CD14-positive monocyte (primary cell): Measurements from ENCODE around the gene ATAD2B. TPM values are rescaled to one million over a fixed set of nuclear protein-coding genes. Genes with fewer than 3 reads are reported as not detected.

Source experiments
- DNase-seq, 3 donors: peaks; one replicate each; pipeline ENCODE4 v3.0.0-alpha.2; 2011 to 2022
- H2AFZ ChIP-seq: 2 replicates; pipeline ENCODE4 v1.6.0; 2012; ENCODE audit warnings: mild to moderate bottlenecking, low read depth, low read length, inconsistent platforms; ENCODE audit not compliant: insufficient read depth, poor library complexity, severe bottlenecking
- H3K27ac ChIP-seq, 2 donors: 1 replicate in 1 of 2; 2 replicates in 1 of 2; pipeline ENCODE4 v1.5.1; 2012 to 2013; ENCODE audit warnings: low read length in 2 of 2, control low read depth in 1 of 2, inconsistent platforms in 1 of 2, low read depth in 1 of 2, mild to moderate bottlenecking in 1 of 2
- H3K27me3 ChIP-seq, 2 donors: one replicate each; pipeline versions ENCODE4 v1.6.0 to v1.6.1; 2011 to 2013; ENCODE audit warnings: low read length in 2 of 2; ENCODE audit not compliant: control insufficient read depth in 2 of 2, insufficient read depth in 2 of 2
- H3K36me3 ChIP-seq, 2 donors: replicated peaks in 1 of 2; 1 replicate in 1 of 2; 2 replicates in 1 of 2; pipeline versions ENCODE4 v1.5.1 to v1.6.1; 2012 to 2013; ENCODE audit warnings: low read length in 2 of 2, control low read depth in 1 of 2, inconsistent platforms in 1 of 2, mild to moderate bottlenecking in 1 of 2; ENCODE audit not compliant: insufficient read depth in 2 of 2, control insufficient read depth in 1 of 2
- H3K4me1 ChIP-seq, 2 donors: 1 replicate in 1 of 2; 2 replicates in 1 of 2; pipeline versions ENCODE4 v1.5.1 to v1.6.1; 2012 to 2013; ENCODE audit warnings: low read length in 2 of 2, control low read depth in 1 of 2, inconsistent platforms in 1 of 2, mild to moderate bottlenecking in 1 of 2, moderate library complexity in 1 of 2; ENCODE audit not compliant: insufficient read depth in 2 of 2, control insufficient read depth in 1 of 2
- H3K4me2 ChIP-seq: replicated peaks from 2 replicates; pipeline ENCODE3; 2012; ENCODE audit warnings: low read length, moderate library complexity, mild to moderate bottlenecking; ENCODE audit not compliant: poor library complexity, severe bottlenecking; ENCODE audit errors: extremely low read depth
- H3K4me3 ChIP-seq, 3 experiments: fragments of 200-600 bp in 1 of 3; sonication (generic) in 1 of 3; replicated peaks in 1 of 3; 1 replicate in 2 of 3; 2 replicates in 1 of 3; pipeline ENCODE4 v1.5.1; 2011 to 2013; ENCODE audit warnings: low read length in 3 of 3, mild to moderate bottlenecking in 3 of 3, control low read depth in 2 of 3, low read depth in 2 of 3, inconsistent platforms in 1 of 3, moderate library complexity in 1 of 3
- H3K79me2 ChIP-seq: 2 replicates; pipeline ENCODE4 v1.6.0; 2012; ENCODE audit warnings: mild to moderate bottlenecking, control low read depth, inconsistent platforms, low read length, moderate library complexity; ENCODE audit not compliant: insufficient read depth
- H3K9ac ChIP-seq: 2 replicates; pipeline ENCODE4 v1.6.0; 2017; ENCODE audit warnings: low read length, mild to moderate bottlenecking; ENCODE audit not compliant: insufficient read depth, poor library complexity, severe bottlenecking
- H3K9me3 ChIP-seq, 2 donors: replicated peaks in 1 of 2; 1 replicate in 1 of 2; 2 replicates in 1 of 2; pipeline versions ENCODE4 v1.5.1 to v1.6.1; 2012 to 2013; ENCODE audit warnings: low read length in 2 of 2, control low read depth in 1 of 2; ENCODE audit not compliant: control insufficient read depth in 1 of 2, insufficient read depth in 1 of 2
- H4K20me1 ChIP-seq: 2 replicates; pipeline ENCODE4 v1.6.0; 2012; ENCODE audit warnings: mild to moderate bottlenecking, low read length, control low read depth, moderate library complexity; ENCODE audit not compliant: insufficient read depth
- H3K27ac Mint-ChIP-seq, 7 donors: one replicate each; pipeline ENCODE4 v1.8.0; 2020; ENCODE audit warnings: mild to moderate bottlenecking in 7 of 7, mixed read lengths in 7 of 7, moderate library complexity in 6 of 7, inconsistent platforms in 2 of 7
- H3K27me3 Mint-ChIP-seq, 3 donors: one replicate each; pipeline ENCODE4 v1.8.0; 2021 to 2022; ENCODE audit warnings: low read depth in 3 of 3, mild to moderate bottlenecking in 3 of 3, mixed read lengths in 3 of 3, moderate library complexity in 3 of 3, inconsistent platforms in 1 of 3
- H3K36me3 Mint-ChIP-seq, 2 donors: one replicate each; pipeline ENCODE4 v1.8.0; 2020; ENCODE audit warnings: mixed read lengths in 2 of 2, inconsistent platforms in 1 of 2, mild to moderate bottlenecking in 1 of 2
- H3K4me1 Mint-ChIP-seq: one replicate; pipeline ENCODE4 v1.8.0; 2020; ENCODE audit warnings: mild to moderate bottlenecking, mixed read lengths
- H3K4me3 Mint-ChIP-seq, 2 donors: one replicate each; pipeline ENCODE4 v1.8.0; 2020; ENCODE audit warnings: mild to moderate bottlenecking in 2 of 2, mixed read lengths in 2 of 2, moderate library complexity in 1 of 2
- H3K9me3 Mint-ChIP-seq, 7 donors: one replicate each; pipeline ENCODE4 v1.8.0; 2020 to 2022; ENCODE audit warnings: mixed read lengths in 7 of 7, mild to moderate bottlenecking in 6 of 7, moderate library complexity in 6 of 7, inconsistent platforms in 2 of 7
- WGBS: methylation state at CpG from one replicate; pipeline ENCODE4 v1.1.5; 2013; ENCODE audit warnings: missing lambda C conversion rate; ENCODE audit not compliant: insufficient coverage; 5-methylcytosine and 5-hydroxymethylcytosine counted together
- intact Hi-C, 2 donors: fragments of 100-400 bp; cut with micrococcal nuclease; formaldehyde crosslinking; loops; one replicate each; pipeline versions ENCODE4 v1.15.0 to v1.15.1; 2023
- polyA plus RNA-seq, 3 donors: library from polyadenylated mRNA; depleted of rRNA in 1 of 3; unstranded in 2 of 3; stranded (reverse) in 1 of 3; fragments of 300-500 nt in 2 of 3; fragments of >200 nt in 1 of 3; fragmentation: Illumina TruSeq in 2 of 3; gene quantifications; 1 replicate in 2 of 3; 2 replicates in 1 of 3; pipeline ENCODE4 v1.2.3, GENCODE V29; 2012 to 2021
- TF ChIP-seq, protein P1 (sequence below): fragments of 200-600 bp; IDR thresholded peaks from one replicate; pipeline ENCODE4 v1.8.0; 2022; ENCODE audit warnings: antibody characterized with exemption, mild to moderate bottlenecking

ATAD2B gene
- polyA plus RNA-seq, 3 donors = 4.9 to 12.1 (median 7.2) TPM

DNA sequence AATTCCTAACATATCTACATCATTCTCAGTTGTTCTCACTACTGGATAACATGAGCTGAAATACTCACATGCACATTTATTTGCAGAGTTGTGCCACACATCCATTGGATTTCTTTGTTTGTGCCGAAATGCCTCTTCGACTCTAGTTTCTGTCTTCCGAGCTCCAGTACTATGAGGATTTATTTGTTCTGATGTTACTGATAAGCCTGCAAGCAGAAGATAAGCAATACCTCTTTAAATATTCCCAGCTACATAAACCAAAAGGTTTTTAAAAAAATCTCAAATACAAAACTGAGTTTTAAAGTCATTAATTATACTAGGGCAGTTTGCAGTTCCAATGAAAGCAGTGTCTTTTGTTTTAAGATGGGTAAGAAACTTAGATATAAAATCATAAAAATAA is 164.8 kb downstream of the ATAD2B start:
- peaks cover 9 to 18% of the 10 kb centered on the region in 2 donors for H3K4me1 ChIP-seq
- H3K27me3 ChIP-seq = no peaks in the 10 kb centered on the region
- TF ChIP-seq, protein P1, sequence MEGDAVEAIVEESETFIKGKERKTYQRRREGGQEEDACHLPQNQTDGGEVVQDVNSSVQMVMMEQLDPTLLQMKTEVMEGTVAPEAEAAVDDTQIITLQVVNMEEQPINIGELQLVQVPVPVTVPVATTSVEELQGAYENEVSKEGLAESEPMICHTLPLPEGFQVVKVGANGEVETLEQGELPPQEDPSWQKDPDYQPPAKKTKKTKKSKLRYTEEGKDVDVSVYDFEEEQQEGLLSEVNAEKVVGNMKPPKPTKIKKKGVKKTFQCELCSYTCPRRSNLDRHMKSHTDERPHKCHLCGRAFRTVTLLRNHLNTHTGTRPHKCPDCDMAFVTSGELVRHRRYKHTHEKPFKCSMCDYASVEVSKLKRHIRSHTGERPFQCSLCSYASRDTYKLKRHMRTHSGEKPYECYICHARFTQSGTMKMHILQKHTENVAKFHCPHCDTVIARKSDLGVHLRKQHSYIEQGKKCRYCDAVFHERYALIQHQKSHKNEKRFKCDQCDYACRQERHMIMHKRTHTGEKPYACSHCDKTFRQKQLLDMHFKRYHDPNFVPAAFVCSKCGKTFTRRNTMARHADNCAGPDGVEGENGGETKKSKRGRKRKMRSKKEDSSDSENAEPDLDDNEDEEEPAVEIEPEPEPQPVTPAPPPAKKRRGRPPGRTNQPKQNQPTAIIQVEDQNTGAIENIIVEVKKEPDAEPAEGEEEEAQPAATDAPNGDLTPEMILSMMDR = no peak
- Mint-ChIP-seq H3K9me3 (no peaks in the 10 kb centered on the region), H3K4me1 (peaks cover 22% of the 10 kb centered on the region), H3K4me3 (no peak overlapping the region), H3K27me3 (no peaks in the 10 kb centered on the region), H3K36me3 (peaks cover 49 to 63% of the 10 kb centered on the region in 2 donors), H3K27ac (peak overlapping the region in 1 of 7 donors; percentile 46)
- no peaks in the 10 kb centered on the region for H4K20me1 ChIP-seq
- H3K9ac ChIP-seq = no peak overlapping the region
- DNase-seq = no peak
- no peak overlapping the region for H2AFZ ChIP-seq
- H3K36me3 ChIP-seq = peaks cover 24 to 66% of the 10 kb centered on the region in 2 donors
- H3K9me3 ChIP-seq = no peaks in the 10 kb centered on the region
- peaks cover 3% of the 10 kb centered on the region for H3K79me2 ChIP-seq
- no peak overlapping the region for H3K4me3 ChIP-seq
- peak overlapping the region in 1 of 2 donors; percentile 21 for H3K27ac ChIP-seq
- no peak overlapping the region for H3K4me2 ChIP-seq
- intact Hi-C loops = no loop called here
- WGBS = no CpG with 5 or more reads among the region's 3 CpGs

DNA sequence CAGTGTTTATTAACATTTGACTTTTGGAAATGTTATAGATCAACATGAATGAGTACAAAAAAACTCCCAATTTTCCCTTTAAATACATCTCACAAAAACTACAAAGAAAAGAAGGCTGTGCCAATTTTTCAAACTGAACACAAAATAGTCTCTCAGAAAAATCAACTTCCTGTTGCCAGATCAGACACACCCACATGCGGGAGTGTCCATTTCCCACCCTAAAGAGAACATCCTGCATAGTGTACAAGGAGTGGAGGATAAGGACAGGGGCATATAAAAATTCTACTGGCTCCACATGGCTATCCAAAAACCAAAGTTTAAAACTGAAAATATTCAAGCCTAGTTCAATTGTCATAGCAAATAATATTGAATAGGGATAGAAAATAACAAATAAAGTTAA is 165.3 kb downstream of the ATAD2B start:
- no CpG with 5 or more reads among the region's 1 CpG for WGBS
- Mint-ChIP-seq H3K9me3 (no peaks in the 10 kb centered on the region), H3K27ac (peak overlapping the region in 3 of 7 donors; percentile 43 to 79 (median 43))

More for the DNA sequence above, 165.3 kb downstream of the ATAD2B start:
- Histone ChIP-seq H3K4me3 (no peak overlapping the region), H4K20me1 (peaks cover 4% of the 10 kb centered on the region), H3K79me2 (peaks cover 2% of the 10 kb centered on the region), H3K27me3 (no peaks in the 10 kb centered on the region), H3K4me2 (no peak overlapping the region), H2AFZ (no peak overlapping the region), H3K9me3 (no peaks in the 10 kb centered on the region), H3K9ac (no peak overlapping the region), H3K27ac (peak overlapping the region in 1 of 2 donors; percentile 21), H3K4me1 (peaks cover 4 to 13% of the 10 kb centered on the region in 2 donors), H3K36me3 (peaks cover 28 to 71% of the 10 kb centered on the region in 2 donors)
- Mint-ChIP-seq H3K4me1 (peaks cover 17% of the 10 kb centered on the region), H3K27me3 (no peaks in the 10 kb centered on the region), H3K36me3 (peaks cover 50 to 63% of the 10 kb centered on the region in 2 donors), H3K4me3 (no peak overlapping the region)
- intact Hi-C loops = no loop called here
- DNase-seq = no peak
- TF ChIP-seq, protein P1 = no peak
